HG03135 (cell line): ENCODE data around the gene CDC25B.

ENCODE experiments used
- ATAC-seq: cut with Tn5 transposase; IDR thresholded peaks from one replicate; pipeline ENCODE4 v1.9.1; 2021; ENCODE audit warnings: mild to moderate bottlenecking, moderate library complexity; ENCODE audit not compliant: unreplicated experiment

Gene CDC25B

DNA sequence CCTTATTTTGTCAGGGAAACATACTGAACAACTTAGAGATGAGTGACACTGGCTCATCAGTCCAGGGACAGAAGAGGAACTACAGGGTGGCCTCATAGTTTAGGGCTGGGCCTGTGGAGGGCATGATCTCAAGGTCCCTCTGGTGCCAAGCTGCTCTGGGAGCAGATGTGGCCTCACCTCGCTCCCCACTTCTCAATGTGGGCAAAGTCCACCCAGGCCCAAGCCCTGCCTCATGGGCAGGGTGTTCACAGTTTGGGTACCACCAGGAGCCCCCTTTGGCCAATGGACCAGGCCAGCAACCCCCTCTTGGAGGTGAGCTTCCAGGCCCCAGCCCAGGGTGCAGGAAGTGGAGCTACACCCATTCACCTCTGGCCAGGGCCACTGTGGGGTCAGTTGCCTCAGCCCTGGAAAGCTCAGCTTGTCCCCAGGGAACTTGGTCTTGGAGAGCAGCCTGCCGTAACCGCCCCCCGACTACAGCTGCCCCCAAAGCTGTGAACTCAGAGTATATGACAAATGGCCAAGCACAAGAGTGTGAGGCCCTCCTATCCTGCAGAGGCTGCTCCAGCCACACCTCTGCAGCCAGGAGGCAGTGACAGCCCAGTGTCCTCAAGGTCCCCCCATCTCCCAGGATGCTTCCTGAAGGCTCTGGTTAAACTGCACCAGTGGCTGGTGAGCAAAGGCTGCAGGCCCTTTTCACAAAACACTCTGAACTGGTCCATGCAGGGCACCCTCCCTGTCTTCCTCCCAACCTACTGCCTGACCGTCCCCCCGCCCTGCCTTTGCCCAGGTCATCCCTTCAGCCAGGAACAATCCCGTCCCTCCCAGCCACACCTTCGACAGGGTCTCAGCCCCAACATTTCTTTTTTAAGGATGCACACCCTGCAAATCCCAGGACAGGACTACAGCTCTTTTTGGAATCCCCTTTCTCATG, 32.2 kb upstream of the CDC25B start:
- no peak for ATAC-seq

DNA sequence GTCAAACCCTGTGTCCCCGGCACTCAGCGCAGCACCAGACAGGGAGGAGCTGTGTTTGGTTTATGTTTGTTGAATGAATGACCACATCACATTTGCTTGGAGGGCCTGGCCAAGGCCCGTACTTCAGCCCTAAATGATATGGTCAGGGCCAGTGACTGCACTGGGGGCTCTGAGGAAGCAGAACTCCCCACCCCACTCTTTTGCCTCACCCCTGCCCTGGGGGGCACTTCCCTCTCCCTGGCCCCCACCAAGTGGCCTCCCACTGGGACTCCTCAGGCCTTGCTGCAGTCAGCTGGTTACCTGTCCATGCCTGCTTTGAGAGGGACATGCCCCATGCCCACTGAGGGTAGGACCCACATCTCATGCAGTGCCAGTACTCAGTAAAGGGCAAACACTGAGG, 31.5 kb upstream of the CDC25B start:
- ATAC-seq, result no peak

DNA sequence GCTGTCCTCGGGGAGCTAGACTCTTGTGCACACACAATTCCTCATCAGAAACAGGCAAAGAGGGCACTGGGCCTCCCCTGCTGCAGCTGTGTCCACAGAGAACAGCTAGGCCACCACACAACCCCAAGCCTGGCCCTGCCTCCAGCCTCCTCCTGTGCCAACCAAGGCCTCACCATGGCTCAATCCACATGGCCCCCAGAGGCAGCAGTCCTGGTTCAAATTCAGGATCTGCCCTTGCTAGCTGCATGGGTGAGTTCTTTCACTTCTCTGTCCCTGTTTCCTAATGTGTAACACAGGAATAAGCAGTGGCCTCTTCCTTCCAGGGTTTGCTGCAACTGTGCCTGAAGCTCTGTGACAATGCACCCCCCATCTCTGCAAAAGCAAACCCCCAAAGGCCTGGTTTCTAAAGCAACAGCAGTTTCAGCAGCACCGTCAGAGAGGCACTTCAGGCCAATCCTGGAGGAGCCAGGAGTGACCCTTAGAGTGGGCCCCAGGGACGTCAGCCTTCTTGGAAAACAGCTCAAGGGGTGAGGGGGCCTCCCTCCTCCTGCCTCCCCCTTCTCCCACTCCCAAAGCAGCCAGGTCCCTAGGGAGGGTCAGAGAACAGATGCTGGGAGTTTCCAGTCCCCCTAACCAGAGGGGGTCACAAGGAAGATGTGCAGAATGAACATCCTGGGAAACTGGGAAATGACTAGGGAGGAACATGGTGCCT, 30.8 kb upstream of the CDC25B start:
- ATAC-seq, result no peak

DNA sequence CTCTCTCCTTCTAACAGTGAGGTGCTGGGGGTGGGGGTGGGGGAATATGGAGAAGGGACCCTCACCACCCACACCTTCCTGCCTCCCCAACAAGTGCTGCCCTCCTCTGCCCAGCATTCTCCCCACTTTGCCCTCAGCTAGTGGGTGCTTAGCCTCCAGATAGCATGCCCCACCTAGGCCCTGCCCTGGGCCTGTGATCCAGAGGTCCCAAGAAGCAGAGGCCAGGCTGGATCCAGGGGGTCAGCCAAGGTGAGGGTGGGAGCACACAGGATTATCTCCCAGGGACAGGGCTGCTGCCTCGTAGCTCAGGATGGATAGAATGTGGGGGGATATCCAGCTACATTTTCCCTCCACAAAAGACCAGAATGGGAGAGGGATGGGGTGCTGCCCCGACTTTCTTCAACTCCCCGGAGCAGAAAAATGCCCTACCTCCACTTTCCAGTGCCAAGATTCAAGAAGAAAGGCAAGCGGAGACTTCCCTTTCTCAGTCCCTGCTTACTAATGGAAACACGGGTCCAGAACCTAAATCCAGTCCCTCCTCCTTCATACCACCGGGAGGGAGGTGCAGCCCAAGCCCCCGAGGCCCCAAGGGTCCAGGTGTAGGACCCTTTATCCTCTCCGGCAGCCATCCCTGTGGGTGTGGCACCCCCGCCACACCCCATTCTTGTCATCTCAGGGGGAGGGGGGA, 29.5 kb upstream of the CDC25B start:
- ATAC-seq, result no peak

DNA sequence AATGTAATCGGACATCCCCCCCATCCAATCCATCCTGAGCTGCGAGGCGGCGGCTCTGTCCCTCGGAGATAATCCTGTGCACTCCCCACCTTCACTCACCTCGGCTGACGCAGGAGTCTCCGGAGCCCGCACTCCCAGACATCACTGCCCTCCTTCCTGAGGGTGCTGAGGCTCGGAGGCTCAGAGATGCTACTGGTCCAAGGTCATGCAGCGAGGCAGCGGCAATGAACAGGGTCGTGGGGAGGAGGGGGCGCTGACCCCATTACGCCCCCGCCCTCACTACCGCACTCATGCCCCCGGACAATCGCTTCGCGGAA, 29.0 kb upstream of the CDC25B start:
- no peak for ATAC-seq

DNA sequence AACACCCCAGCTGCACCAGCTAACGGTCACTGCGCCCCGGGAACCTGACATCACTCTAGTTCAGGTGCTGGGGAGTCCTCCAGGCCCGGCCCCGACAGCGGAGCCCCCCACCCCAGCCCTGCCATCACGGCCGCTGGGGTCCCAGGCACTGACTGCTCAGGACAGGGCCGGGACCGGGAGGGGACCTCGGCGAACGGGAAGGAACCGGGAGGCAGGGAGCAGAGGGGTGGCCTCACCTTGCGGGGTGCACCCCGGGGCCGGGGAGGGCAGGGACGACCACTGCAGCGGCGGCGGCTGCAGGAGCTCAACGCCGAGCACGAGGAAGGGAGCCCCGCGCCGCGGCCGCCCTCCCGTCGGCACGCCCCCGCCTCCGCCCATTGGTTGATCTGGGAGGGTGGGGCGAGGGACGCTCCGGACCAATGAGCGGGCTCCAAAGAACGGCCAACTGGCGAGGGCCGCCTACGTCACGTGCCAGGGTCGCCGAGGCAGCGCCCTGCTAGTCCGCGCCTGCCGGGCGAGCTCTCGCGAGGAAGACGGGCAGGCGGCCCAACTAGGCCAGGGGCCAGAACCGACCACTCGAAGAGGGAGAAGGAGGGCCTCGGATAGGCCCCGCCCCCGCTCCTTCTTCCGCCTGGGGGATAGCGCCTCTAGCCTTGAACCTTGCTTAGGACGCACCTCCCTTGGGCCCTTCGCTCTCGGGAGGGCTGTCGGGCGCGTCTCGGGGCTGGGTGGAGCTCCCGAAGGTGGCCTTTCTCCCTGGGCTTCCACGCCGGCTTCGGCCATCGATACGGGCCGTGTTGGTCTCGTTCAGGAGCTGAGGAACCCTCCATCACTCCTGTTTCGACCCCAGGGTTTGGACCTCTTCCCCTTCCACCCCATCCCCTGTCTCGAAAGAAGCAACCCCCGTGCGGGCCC, 28.4 kb upstream of the CDC25B start, which contains the start of gene ADISSP:
ADISSP (minus strand) TSS at position 327 of the 915 bp plus-strand sequence. CDS start 7,653 bp downstream, outside the sequence.
- peak; percentile 91 for ATAC-seq

DNA sequence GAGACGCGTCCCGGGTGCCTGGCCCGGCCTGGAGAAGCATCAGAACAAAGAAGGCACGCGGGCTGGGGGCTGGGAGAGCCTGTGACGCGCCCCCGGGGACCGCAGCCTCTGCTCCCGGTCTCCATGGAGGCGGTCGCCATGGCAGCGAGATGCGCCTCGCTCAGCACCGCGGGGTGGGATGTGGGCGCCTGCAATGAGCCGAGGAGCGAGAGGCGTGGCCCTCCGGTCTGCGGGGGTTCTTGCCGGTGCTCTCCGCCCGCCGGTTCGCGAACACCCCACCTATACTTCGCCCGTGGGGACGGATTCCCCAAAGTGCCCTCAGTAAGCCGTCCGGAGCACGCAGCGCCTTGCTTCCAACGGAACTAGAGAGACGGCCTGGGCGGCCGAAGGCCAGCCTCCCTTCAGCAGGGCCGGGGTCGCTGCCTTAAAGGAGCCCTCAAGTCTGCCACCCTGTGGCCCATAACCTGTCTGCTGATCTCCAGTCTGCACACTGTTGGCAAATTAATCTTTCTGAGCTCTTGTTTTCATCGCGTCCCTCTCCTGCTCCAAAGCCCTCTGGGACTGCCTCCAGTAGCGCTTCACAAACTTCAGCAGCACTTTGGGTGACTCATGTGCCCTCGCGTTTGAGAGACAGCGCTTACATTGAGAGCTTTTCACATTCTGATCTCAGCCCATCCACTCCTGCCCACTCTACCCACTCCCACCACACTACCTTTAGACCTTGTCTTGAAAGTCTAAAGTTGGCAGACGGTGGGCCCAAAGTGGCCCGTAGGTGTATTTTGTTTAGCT, 27.6 kb upstream of the CDC25B start:
- ATAC-seq, result peak; percentile 42

DNA sequence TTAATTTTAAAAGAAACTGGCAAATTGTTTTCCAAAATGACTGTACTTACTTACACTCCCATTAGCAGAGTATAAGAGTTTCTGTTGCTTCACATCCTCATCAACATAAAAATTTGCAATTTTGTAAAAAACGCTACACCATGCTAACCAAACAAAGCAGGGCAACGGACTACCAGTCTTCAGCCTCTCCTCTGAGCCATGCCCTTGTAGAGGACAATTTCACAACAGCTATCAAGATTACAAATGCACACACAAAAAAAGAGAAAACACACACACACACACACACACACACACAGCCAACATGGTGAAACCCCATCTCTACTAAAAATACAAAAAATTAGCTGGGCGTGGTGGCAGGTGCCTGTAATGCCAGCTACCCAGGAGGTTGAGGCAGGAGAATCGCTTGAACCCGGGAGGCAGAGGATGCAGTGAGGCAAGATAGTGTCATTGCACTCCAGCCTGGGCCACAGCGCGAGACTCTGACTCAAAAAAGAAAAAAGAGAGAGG, 24.5 kb upstream of the CDC25B start:
- no peak for ATAC-seq

DNA sequence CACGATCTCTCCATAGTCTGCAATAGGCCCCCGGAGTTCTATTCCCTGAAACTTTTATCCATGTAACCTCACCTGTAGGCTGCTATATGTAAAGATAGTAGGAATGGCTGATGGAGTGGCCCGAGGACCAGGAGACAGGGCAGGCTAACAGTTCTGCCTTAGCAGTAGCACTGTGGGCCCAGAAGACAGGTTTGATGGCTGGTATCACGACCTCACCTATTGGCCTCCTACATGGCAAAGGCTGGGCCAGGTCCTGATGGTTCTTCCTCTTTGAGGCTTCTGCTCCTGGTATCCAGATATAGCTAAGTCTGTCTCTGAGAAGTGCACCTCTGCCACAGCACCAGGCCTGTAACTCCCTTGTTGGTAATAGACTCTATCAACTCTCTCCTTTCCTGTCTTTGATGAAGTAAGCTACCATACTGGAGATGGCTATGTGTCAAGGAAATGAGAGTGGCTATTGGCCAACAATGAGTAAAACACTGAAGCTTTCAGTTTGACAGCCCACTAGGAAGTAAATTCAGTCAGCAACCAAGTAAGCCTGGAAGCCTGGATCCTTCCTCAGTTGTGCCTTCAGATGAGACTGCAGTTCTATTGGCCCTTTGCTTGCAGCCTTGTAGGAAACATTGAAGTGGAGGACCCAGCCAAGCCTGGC, 20.5 kb upstream of the CDC25B start:
- no peak for ATAC-seq

DNA sequence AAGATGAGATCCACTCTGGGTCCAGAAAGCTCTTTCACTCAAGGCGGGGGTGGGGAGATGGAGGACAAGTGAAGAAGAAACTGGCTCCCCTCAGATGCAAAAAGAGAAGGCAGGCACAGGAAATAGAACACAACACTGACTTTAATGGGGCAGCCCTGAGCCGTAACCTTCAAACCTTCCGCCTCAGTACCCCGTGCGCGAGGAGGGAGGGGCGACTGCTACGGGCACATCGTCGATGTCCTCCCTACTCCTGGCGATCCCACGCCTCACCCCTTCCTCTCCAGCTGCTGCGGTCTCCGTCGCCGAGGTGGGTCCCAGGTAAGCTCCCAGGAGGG, 18.8 kb upstream of the CDC25B start:
- ATAC-seq, result no peak

DNA sequence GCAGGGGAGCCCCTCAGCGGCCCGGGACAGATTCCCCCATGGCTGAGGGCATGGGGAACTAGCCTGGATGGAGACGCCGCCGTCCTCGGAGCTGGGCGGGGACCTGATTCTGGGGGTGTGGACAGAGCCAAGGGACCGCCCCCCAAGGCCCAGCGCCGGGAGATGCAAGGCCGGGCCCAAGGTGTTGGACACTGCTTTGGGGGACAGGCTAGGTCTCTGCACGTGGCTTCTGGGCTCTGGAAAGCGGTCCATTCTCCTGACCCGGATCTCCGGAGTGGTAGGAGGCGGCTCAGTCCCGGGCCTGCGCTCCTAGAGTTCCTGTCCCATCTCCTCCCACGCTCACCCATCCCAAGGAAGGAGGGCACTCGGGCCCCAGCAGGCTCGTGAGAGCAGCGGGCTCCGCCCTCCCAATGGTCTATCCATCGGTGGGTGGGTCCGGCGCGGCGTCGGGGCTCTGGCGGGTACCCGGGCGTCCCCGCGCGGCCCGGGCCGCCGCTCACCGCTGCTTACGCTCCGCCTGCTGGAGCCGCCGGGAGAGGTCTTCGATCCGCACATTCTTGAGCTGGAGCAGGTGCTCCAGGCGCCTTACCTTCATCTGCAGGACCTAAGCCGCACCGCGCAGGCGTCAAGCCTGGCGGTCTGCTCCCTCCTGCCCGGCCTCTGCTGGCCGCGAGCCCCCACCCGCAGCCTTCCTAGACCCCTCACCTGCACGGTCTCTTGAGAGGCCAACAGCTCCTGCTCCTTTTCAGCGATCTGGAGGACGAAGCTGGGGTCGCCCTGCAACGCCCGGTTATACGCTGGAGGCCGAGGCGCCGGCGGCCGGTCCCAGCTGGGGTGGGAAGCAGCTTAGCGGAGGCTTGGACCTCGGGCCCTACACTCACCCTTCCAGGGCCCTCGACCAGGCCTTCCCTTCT, 18.1 kb upstream of the CDC25B start:
- no peak for ATAC-seq

DNA sequence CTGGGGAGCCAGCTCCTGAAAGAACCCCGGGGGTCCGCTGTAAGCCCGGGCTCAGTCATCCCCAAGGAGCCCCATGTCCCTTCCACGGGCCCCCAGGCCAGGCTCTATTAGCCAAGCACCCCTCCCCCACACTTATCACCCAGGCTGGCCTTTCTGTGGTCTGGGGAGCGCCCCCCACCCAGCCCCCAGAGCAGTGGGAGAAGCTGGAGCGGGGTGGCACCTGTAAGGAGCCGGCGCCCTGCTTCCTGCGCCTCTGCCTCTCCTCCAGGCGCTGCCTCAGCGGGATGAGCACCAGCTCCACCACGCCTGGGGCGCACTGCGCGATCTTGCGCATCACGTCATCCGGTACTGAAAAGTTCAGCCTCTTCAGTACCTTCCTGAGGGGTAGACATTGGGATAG, 17.1 kb upstream of the CDC25B start:
- ATAC-seq, result no peak

DNA sequence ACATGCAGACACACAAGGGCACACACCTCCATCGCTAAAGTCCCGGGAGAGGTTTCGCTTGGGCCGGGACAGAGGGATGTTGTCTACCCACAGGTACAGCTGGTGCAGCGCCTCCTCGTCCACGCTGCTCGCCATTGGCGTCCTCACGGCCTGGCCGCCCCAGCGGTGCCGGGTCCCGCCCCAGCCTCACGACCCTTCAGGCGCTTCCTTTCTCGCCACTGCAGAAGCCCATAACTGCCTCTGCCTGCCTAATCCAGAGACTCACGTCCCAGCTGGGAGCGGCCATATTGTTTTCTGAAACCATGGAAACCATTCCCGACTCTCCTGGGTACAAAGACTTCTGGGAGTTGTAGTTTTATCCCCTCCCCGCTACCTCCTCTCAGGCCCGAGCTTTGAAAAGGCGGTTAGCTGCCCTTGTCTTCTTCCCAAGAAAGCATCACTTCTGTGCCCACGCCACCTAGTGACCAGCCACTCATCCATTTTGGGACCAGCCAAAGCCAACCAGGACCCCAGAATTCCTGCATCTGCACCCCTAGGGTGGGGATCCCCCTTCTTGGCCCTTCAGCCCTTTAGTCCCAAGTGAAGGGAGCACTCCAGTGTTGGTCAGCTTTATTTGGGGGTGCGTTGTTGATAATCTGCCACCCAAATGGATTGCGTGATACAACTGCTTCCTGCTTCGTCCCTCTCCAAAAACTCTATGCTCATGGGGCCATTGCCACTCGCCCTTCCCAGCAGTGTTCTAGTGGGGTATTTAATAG, 14.8 kb upstream of the CDC25B start, which contains the start of gene SPEF1:
SPEF1 (minus strand) TSS at position 296 of the 758 bp plus-strand sequence; CDS start at position 135, 161 bp downstream.
- peak; percentile 45 for ATAC-seq

DNA sequence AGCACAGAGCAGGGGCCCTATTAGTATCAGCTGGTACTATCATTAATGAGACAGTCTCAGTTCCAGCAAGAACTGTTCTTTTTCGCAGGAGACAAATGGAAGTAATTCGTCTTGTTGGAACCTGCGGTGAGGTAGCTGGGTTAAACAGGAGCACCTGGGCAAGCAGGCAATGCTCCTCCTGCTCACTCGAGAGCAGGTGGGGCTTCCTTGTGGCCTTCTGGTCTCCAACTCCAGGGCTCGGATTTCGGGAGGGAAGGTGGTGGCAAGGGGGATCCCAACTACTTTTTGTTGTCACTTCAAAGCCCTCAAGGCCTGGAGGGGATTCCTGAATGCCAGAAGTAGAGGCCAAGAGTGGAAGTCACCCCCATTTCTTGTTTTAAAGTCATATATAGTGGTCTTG, 13.5 kb upstream of the CDC25B start:
- ATAC-seq, result no peak

DNA sequence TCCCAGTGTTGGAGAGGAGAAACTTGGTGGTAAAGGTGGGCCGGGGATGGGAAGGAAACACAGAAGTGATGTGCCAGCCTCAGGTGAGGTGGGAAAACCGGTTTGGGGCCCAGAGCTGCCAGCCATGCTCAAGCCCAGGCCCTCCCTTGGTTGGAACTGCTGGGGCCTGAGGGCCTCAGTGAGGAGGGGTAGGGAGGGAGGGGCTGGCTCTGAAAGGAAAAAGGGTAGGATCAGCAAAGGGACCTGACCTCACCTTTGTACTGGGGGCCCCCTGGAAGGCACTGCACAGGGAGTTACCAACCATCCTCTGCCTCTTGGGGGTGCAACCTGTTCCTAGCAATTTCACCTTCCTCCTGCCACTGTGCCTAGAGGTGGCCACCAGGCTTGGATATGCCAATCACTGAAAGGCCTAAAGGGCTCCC, 13.0 kb upstream of the CDC25B start:
- ATAC-seq, result no peak

DNA sequence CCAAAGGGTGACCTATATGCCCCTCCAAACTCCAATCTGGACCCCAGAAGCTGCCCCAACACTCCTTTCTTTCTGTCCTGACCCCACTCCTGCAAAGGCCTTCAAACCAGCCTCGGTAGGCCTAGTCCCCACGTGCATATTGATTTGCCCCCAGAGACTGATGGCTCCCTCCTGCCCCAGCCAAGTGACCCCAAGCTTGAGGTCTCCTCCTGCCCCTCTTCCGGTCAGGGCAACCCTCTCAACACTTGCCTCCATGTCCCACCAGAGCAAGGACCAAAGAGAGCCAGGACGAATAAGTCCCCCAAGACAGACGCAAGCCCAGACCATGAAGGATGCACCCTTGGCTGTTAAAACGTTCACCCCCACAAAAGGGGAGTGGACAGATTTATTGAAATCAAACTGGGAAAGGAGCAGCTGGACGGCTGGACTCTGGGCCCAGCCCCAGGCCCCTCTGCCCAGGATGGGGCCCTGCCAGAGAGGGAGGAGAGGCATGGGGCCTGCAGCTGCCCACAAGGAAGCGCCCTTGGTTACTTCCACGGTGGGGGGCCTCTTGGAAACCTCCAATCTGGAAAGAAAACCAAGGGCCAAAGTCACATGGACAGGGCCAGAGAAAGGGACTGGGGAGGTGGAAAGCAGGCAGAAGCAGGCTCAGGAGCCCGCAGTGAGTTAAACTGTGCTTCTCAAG, 12.5 kb upstream of the CDC25B start:
- no peak for ATAC-seq
